ENCODE results near the gene PDHX.
"Not testable (repeated sequence)": the region's sequence is repeated elsewhere in the genome, so short reads cannot be mapped to it uniquely, and the experiment has no call there.

GRCh38 chr11:35023940-35024339 is 107.5 kb downstream of the PDHX start:
- not testable (repeated sequence) for TF ChIP-seq CTCF, POLR2A (IDR thresholded peaks at IDR 0.05)

All from heart left ventricle (tissue), 13 donors.